Heart left ventricle (tissue), 13 donors: ENCODE data around the gene SH3BGRL.

ENCODE experiments used
- POLR2A ChIP-seq, 2 donors: fragments of 450-650 bp; IDR thresholded peaks; one replicate each; pipeline ENCODE4 v1.6.1; 2017; ENCODE audit warnings: antibody characterized with exemption in 2 of 2, mild to moderate bottlenecking in 2 of 2, moderate library complexity in 2 of 2
- TF ChIP-seq, protein P1 (sequence below), 12 donors: fragments of 200-600 bp; sonication (generic) in 4 of 12; IDR thresholded peaks; one replicate each; pipeline versions ENCODE4 v1.5.0 to v1.8.0; 2018 to 2022; ENCODE audit warnings: antibody characterized with exemption in 12 of 12, mild to moderate bottlenecking in 5 of 12
- donor health status: ischemic (EF 13 %, LVEDD 7.1; RV severe dilation, severe dysfunction).
- donor health status: DM: no; HTN: yes; CAD: no.
- donor health status: DM: no; HTN: no; CAD: no.
- donor health status: ischemic (EF 25% LVEDD 6.9; RV normal size, moderate dysfunction).
- donor health status: ischemic (EF 25% LVEDD 5.7; RV mildly dilated, moderate dysfunction).
- donor health status: ischemic (EF 35%, LVEDD 5.7; RV mildly dilated, moderate dysfunction).
- donor health status: nonischemic (EF 11% LVEDD 7.7; RV severe dilation, severe dysfunction).
- donor health status: DM: yes; HTN: yes; CAD: no.
- donor health status: PGD.
- donor health status: ischemic (EF 29% LVEDD 5.4; RV normal size, mild dysfunction).
- donor health status: nonischemic (EF 23%, LVEDD 6.1; RV moderate dilation, normal function).

DNA sequence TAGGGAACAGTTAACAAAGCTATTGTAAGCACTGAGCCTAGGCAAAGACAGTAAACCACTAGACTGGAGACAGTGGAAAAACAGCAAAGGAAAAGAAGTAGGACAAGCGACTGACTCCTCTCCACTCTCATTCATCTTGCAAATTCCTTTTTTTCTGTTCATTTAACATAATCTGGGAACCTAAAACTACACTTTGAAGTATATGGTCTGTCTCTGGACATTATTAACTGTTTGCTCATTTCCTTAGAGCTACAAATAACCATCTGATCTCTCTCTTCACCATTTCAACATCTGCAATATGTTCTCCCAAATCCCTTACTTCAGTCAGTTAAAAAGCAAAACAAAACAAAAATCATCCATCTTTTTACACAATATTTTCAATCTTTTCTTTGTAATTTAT lies 831 bp upstream of the SH3BGRL start:
- TF ChIP-seq, protein P1, sequence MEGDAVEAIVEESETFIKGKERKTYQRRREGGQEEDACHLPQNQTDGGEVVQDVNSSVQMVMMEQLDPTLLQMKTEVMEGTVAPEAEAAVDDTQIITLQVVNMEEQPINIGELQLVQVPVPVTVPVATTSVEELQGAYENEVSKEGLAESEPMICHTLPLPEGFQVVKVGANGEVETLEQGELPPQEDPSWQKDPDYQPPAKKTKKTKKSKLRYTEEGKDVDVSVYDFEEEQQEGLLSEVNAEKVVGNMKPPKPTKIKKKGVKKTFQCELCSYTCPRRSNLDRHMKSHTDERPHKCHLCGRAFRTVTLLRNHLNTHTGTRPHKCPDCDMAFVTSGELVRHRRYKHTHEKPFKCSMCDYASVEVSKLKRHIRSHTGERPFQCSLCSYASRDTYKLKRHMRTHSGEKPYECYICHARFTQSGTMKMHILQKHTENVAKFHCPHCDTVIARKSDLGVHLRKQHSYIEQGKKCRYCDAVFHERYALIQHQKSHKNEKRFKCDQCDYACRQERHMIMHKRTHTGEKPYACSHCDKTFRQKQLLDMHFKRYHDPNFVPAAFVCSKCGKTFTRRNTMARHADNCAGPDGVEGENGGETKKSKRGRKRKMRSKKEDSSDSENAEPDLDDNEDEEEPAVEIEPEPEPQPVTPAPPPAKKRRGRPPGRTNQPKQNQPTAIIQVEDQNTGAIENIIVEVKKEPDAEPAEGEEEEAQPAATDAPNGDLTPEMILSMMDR (IDR thresholded peaks at IDR 0.05) = no peak
- TF ChIP-seq POLR2A (IDR thresholded peaks at IDR 0.05) = no peak
